ENCODE measurements around the gene GUCY1B1. TPM values are rescaled to one million over a fixed set of nuclear protein-coding genes. Genes with fewer than 3 reads are reported as not detected.

The GUCY1B1 gene
- polyA plus RNA-seq, 1 donor from 2014 or later: 13.6 TPM

GRCh38 chr4:155853189-155853588 lies 94.4 kb downstream of the GUCY1B1 start:
- H3K4me3 ChIP-seq (ENCODE audit: low read length): no peak overlapping the region
- no peak overlapping the region for H3K9ac ChIP-seq (ENCODE audit: low read length)
- no peaks in the 10 kb centered on the region for H3F3A ChIP-seq (ENCODE audit: insufficient read depth, low read length, poor library complexity, severe bottlenecking)
- no peak for TF ChIP-seq MXI1 (conservative IDR thresholded peaks at IDR 0.05; ENCODE audit: poor library complexity, severe bottlenecking)
- no peak for TF ChIP-seq CTCF (IDR thresholded peaks at IDR 0.05; ENCODE audit: poor library complexity, severe bottlenecking)
- TF ChIP-seq POLR2AphosphoS5 (IDR thresholded peaks at IDR 0.05): no peak
- TF ChIP-seq EP300 (conservative IDR thresholded peaks at IDR 0.05; ENCODE audit: poor library complexity, severe bottlenecking): no peak
- TF ChIP-seq EZH2 (IDR thresholded peaks at IDR 0.05; ENCODE audit: borderline replicate concordance, insufficient read depth, low read length, poor library complexity, severe bottlenecking): no peak
- H3K27ac ChIP-seq (ENCODE audit: low read length): no peak overlapping the region
- no peaks in the 10 kb centered on the region for H3K79me2 ChIP-seq (replicated peaks; ENCODE audit: insufficient read depth, low read length)
- no peak overlapping the region for H2AFZ ChIP-seq (ENCODE audit: low read depth, low read length)
- H3K9me2 ChIP-seq (ENCODE audit: insufficient read depth, low read length): no peaks in the 10 kb centered on the region
- H3K9me3 ChIP-seq (ENCODE audit: low read length): no peaks in the 10 kb centered on the region
- H4K20me1 ChIP-seq (ENCODE audit: insufficient read depth): no peaks in the 10 kb centered on the region
- H3K4me2 ChIP-seq (ENCODE audit: low read length): no peak overlapping the region
- H3K36me3 ChIP-seq (ENCODE audit: insufficient read depth, low read length): no peaks in the 10 kb centered on the region
- H3K27me3 ChIP-seq (ENCODE audit: insufficient read depth, low read depth, low read length): no peaks in the 10 kb centered on the region

GRCh38 chr4:155854582-155855226 lies 95.9 kb downstream of the GUCY1B1 start:
- no peak overlapping the region for H2AFZ ChIP-seq (ENCODE audit: low read depth, low read length)

GRCh38 chr4:155855897-155856296 lies 97.1 kb downstream of the GUCY1B1 start:
- H3K9me3 ChIP-seq (ENCODE audit: low read length): no peaks in the 10 kb centered on the region
- H2AFZ ChIP-seq (ENCODE audit: low read depth, low read length): no peak overlapping the region
- H3K36me3 ChIP-seq (ENCODE audit: insufficient read depth, low read length): no peaks in the 10 kb centered on the region
- no peaks in the 10 kb centered on the region for H3F3A ChIP-seq (ENCODE audit: insufficient read depth, low read length, poor library complexity, severe bottlenecking)
- H3K4me2 ChIP-seq (ENCODE audit: low read length): no peak overlapping the region
- no peaks in the 10 kb centered on the region for H3K9me2 ChIP-seq (ENCODE audit: insufficient read depth, low read length)
- no peak overlapping the region for H3K9ac ChIP-seq (ENCODE audit: low read length)
- no peak overlapping the region for H3K27ac ChIP-seq (ENCODE audit: low read length)
- no peak overlapping the region for H3K4me3 ChIP-seq (ENCODE audit: low read length)
- H3K79me2 ChIP-seq (replicated peaks; ENCODE audit: insufficient read depth, low read length): no peaks in the 10 kb centered on the region
- no peaks in the 10 kb centered on the region for H4K20me1 ChIP-seq (ENCODE audit: insufficient read depth)
- TF ChIP-seq SMC3 (conservative IDR thresholded peaks at IDR 0.05; ENCODE audit: poor library complexity): no peak
- no peak for TF ChIP-seq TAF1 (IDR thresholded peaks at IDR 0.05; ENCODE audit: low read depth)
- TF ChIP-seq RAD21 (conservative IDR thresholded peaks at IDR 0.05): no peak
- no peaks in the 10 kb centered on the region for H3K27me3 ChIP-seq (ENCODE audit: insufficient read depth, low read depth, low read length)

More at GRCh38 chr4:155854582-155855226, 95.9 kb downstream of the GUCY1B1 start:
- Histone ChIP-seq H3K4me2 (ENCODE audit: low read length) (no peak overlapping the region), H3K27me3 (ENCODE audit: insufficient read depth, low read depth, low read length) (no peaks in the 10 kb centered on the region), H3K9ac (ENCODE audit: low read length) (no peak overlapping the region), H3K36me3 (ENCODE audit: insufficient read depth, low read length) (no peaks in the 10 kb centered on the region), H3K79me2 (replicated peaks; ENCODE audit: insufficient read depth, low read length) (no peaks in the 10 kb centered on the region), H3K9me3 (ENCODE audit: low read length) (no peaks in the 10 kb centered on the region), H3F3A (ENCODE audit: insufficient read depth, low read length, poor library complexity, severe bottlenecking) (no peaks in the 10 kb centered on the region), H3K27ac (ENCODE audit: low read length) (no peak overlapping the region), H3K9me2 (ENCODE audit: insufficient read depth, low read length) (no peaks in the 10 kb centered on the region), H3K4me3 (ENCODE audit: low read length) (no peak overlapping the region), H4K20me1 (ENCODE audit: insufficient read depth) (no peaks in the 10 kb centered on the region)
- TF ChIP-seq EP300 (conservative IDR thresholded peaks at IDR 0.05; ENCODE audit: poor library complexity, severe bottlenecking) (no peak), TAF1 (IDR thresholded peaks at IDR 0.05; ENCODE audit: low read depth) (no peak), RAD21 (conservative IDR thresholded peaks at IDR 0.05) (no peak)

Other genes with a start within 250 kb of the GUCY1B1 start
- 13.6 and 15.5 TPM in 2 replicates for gene GUCY1A1, start 92.2 kb upstream of the GUCY1B1 start, polyA plus RNA-seq
- not detected in 2 replicates for gene ASIC5, start 107.3 kb downstream of the GUCY1B1 start, polyA plus RNA-seq
- 0.73 TPM in 1 of 2 replicates, not detected in the other for gene TDO2, start 144.7 kb downstream of the GUCY1B1 start, polyA plus RNA-seq
- 0.16 and 0.26 TPM in 2 replicates for gene CTSO, start 194.8 kb downstream of the GUCY1B1 start, polyA plus RNA-seq